Right kidney (tissue), 1 donor: ENCODE results near the gene CAMTA1.

Experiments used
- DNase-seq: peaks from one replicate; pipeline ENCODE4 v3.0.0-alpha.2; 2016

Gene CAMTA1

DNA sequence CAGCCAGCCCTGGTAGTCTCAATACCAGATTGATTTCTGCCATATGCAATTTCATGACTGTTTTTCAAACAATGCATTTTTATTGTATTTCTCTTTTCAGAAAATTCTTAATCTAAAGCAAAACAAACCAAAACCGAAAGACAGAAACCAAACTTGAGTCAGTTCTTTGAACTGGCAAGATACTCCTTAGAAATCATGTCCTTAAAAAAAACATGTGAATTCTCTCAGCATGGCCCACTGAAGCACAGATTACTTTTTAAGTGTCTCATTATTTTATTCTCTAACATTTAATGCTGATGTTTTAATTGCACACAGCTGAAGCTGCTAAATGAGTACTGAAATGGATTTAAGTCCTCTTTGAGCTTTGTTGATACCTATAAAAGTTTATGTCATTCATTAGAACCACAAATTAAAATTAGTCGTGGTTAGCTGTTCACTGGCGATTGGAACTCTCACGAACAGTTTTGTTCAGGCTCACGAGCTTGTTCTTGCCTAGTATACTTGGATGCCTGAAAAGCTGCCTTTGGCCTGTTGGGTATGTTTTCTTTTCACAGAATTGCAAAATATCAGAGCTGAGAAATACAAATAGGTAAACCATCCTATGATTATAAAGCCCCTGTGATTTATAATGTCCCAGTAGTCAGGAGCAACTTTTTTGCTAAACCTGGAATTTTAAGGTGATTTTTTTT is 87.5 kb downstream of the CAMTA1 start:
- DNase-seq = no peak

DNA sequence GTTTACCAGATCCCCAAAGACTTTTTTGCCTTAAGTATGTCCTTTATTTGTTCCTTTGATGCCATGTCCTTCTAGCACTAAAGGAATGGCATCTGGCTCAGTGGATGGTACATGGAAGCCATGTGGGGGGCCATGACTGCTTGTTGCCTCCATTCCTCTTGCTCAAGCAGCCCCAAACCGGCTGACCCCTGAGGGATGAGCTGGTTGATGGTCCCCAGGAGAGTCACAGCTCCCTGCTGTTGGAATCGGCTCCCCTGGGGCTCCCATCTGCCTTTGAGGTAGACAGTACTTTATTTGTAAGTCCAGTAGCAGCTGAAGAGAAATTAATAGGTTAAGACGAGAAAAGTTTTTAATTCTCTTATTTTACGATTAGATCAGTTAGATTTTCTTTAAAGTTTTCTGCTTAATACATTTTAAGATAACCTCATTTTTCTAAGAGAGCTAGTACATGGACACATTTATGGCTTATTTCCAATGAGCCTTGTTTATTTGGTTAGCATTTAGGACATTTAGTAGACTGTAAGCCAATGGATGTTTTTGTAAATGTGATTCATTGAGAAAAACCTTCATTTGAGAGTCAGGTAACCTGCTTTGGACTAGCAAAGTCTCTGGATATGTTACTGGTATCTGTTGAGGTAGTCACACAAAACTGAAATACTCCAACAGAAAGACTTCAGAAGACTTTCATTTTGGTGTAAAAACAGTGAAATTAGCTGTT is 88.2 kb downstream of the CAMTA1 start:
- DNase-seq = no peak

DNA sequence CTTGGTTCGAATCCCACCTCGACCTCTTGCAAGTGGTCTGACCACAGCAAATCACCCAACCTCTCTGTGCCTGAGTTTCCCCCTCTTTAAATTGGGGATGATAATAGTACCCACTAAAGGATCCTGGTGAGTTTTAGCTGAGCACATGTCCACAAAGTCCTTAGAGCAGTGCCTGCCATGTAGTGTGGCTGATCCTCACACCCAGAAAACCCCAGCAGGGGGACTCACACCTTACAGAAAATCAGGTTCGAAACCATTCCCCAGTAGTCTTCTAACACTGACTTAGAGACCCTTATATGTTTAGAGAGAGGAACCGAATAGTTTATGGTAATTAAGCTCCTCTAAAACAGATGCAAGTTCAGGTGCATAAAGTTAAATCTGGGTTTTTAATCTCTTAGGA is 89.0 kb downstream of the CAMTA1 start:
- no peak for DNase-seq

DNA sequence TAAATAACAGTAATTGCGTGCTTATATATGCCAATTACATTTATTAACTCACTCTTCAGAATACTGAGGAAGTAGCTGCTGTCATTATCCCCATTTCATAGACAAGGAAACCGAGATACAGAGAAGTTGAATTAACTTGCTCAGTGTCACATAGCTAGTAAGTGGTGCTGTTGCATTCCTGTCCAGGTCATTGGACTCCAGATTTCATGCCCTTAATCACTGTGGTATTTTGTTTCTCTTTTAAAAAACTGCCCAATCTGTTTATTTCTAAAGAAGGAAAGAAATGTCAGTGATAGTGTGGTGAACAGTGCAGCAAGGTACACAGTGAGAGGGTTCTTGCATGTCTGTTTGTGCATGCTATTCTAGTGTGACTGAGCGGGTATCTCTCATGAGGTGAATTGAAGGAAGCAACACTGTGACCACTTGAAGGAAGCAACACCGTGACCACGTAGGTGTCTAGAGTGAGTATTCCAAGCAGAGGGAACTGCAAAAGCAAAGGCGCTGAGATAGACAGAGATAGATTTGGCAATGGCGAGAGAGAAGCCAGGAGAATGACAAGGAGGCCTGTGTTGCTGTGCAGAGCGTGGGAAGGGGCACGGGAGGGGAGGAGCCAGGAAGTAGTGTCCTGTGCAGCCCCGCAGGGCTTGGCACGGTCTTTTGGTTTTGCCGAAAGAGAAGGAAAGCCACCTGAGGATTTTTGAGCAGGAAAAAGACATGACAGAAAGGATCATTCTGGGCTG is 95.9 kb downstream of the CAMTA1 start:
- no peak for DNase-seq

DNA sequence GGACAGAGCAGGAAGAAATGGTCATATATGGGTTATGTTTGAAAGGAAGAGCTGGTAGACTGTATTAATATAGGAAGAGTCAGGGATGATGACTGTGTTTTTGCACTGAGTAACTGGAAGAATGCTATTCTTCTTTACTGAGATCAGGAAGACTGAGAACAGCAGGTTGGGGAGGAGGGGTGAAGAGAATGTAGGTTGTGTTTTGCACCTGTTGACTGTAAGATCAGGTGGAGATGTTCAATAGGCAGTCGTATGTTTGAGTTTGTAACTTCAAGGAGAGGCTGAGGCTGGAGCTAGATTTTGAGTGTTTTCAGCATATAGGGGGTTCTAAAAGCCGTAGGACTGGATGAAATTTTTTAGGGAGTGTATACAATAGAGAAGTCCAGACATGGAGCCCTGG is 97.2 kb downstream of the CAMTA1 start:
- DNase-seq = no peak

DNA sequence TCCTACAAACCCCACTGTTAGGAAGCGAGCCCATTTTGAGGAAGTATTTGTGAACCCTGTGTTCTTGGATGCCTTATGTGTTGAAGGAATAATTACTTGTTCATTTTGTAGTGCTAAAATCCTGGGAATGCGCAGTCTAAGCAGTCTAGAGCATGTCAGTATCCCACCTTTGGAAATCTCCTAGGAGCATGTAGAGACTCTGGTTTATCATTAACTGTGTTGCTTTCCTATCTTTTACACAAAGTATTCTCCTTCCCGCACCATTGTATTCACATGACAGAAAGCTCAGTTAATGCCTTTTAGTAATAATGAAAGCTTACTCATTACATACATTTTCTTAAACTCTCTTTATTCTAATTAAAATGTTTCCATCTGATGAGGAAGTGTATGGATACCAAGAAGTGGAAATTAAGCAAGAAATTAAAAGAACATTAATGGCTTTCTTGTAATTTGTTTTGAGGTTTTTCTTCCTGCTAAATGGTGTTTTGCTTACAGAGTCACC is 99.4 kb downstream of the CAMTA1 start:
- DNase-seq = no peak

DNA sequence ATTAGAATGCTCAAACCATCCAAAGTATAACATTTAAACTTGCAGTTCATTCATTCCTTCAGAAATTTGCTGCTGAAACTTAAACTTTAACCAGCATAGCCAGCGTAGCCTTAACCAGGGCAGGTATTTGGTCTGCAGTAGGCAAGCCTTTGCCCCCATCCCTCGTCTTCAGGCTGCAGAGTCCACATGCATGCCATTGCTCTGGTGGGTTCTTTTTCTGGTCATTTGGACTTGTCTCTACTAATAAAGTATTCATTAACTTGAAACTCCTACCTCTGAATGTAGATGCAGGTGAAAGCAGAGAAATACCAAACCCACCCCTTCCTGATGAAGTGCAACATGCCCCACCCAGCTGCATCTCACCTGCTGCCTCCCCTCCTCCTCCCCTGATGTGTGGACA is 100.2 kb downstream of the CAMTA1 start:
- no peak for DNase-seq

DNA sequence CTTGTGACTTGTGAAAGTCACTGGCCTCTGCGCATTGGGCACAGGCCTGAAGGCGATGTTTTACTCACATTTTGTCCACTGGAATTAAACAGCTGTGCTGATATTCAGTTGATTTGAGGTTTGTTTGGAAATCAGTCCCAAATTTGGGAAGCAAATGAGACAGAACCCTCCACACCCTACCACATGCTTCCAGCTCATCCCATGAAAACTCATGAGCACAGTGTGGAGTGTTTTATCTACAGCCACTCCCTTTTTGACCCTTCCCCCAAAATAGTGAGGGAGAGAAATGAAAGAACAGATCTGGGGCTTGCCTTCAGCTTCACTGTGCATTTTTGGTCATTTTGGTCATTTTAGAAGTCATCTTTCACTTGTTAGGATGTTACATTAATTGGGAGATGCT is 101.3 kb downstream of the CAMTA1 start:
- no peak for DNase-seq

DNA sequence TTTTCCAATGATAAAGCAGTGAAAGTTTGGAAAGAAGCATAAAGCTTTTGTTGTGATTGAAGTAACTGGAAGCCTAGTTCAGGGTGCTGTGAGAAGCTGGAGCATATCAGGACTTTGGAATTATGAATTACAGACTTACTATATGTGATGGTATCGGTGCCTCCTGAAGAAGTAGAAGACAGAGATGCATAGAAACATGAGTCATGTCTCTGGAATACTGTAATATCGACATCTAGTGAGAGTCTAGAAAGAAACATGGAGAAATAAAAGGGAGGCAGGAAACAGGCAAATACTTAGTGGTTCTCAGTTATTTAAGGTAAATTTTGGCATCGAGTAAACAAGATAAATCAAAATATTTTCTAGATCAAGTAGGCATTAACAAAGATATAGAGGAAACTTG is 103.0 kb downstream of the CAMTA1 start:
- DNase-seq = no peak

DNA sequence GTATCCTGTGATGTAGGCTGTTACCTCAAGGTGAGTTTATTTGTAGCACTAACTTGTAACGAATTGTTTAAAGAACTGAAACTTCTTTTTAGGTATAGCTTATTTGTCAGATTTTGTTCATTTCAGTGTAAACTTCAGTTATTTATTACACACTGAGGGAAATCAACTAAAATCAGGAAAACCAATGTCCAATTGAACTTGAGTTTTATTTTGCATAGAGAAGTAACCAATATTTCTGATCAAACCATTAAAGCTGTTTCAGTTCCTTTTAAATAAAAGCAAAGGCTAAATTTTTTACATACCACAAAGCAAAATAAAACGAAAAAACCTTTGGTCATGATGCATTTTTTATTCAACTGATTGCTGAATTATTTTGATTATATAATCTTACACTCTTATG is 103.6 kb downstream of the CAMTA1 start:
- DNase-seq = no peak

DNA sequence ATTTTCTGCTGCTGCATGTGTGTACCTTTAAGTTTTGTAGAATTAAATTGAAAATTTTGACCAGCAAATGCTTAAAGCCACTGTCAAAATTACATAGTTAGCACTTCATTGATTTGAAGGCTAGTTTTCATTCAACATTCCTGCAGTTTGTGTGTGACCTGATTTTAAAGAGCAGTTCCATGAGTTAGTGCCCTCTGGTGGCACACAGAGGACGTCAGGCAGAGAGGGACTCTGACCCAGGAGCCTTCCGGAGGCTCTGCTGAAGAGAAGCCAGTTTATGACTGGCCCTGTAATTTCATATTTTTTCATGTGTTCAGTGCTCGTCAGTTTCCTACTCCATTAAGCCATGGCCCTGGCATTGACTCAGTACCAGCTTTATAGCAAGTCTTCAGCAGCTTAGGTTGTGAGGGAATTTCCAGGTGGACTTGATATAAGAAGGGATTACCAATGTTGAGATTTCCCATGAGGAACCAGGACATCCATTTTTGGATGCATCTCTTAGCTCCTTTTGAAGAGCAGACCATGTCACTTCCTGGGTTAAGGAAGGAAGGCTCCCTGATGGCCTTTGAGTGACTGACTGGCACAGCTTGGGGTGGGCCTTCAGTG is 104.7 kb downstream of the CAMTA1 start:
- no peak for DNase-seq

DNA sequence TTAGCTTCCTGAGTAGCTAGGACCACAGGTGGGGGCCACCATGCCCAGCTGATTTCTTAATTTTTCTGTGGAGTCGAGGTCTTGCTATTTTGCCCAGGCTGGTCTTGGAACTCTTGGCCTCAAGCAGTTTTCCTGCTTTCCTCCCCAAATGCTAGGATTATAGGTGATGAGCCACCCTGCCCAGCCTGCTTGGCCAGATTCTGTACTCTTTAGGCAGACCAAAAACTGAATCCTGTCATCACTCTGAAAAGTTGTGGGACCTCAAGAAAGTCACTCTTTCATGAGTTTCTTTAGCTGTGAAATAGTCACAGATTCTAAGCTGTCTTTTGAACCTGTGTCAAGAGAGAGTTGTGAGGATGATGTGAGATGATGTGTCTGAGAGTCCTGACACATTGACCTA is 105.4 kb downstream of the CAMTA1 start:
- DNase-seq = no peak

DNA sequence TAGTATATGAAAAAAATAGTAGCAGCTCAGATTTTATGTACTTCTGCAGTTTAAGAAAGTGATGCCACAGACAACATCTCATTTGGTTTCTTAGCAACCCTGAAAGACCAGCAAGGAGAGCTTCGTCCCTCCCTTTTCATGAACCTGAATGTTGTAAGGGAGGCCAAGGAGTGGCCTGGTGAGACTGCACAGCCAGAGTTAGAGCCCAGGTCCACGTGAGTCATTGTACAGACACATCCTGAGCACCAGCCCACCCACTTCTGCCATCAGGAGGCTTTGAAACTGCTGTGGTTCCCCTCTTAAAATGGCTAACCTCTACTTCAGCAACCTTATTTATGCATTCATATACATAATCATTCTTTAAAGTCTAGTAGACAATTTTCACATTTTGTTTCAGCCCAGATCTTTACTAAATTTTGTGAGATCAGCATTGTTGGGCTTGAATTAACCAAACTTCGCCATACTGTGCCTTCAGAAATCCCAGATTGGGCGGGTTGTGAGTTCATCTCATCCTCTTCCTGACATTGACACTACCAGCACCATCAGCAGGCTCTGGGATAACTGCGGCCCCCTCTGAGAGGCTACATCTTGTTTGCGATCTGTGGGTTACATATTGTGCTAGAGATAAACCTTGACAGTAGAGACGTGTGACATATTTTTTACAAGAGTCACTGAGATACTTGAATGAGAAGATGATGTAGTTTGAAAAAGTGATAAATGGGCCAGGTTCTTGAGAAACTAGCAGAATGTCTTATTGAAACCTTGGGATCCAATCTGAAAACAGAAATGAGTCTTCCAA is 106.7 kb downstream of the CAMTA1 start:
- no peak for DNase-seq

DNA sequence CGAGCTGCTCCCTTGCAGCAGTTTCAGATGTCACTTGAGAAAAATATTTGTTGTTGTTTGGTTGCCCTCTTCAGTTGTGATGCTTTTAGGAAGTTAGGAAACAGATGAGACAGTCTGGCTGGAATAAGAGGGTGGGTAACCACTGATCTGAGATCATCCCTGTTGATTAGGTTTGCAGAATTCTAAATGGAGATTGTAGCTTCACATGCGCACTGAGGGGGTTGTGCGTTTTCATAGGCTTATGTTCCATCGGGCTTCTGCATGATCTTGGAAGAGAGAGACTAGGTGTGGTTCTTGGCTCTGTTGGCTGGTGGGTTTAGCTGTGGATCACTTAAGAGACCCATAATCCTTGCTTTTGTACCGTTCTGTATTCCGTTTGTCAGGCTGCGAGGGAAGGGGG is 108.1 kb downstream of the CAMTA1 start:
- no peak for DNase-seq

DNA sequence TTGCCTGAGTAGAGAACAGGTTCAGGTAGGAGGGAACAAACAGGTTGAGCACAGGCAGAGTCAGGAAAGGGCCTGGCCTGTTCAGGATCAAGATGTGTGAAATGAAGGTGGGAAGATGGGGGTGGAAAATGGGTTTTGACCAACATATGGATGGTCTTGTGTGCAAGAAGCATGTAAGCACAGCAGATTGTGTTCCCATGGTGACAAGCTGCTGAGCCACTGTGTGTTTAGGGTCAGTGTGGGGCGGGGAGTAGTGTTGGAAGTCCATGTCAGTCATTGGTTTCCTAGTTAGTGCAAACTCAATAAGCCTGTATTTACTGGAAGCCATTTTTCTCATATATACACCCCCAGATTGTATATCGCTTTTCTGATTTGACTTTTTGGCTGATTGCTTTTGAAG is 111.9 kb downstream of the CAMTA1 start:
- no peak for DNase-seq

DNA sequence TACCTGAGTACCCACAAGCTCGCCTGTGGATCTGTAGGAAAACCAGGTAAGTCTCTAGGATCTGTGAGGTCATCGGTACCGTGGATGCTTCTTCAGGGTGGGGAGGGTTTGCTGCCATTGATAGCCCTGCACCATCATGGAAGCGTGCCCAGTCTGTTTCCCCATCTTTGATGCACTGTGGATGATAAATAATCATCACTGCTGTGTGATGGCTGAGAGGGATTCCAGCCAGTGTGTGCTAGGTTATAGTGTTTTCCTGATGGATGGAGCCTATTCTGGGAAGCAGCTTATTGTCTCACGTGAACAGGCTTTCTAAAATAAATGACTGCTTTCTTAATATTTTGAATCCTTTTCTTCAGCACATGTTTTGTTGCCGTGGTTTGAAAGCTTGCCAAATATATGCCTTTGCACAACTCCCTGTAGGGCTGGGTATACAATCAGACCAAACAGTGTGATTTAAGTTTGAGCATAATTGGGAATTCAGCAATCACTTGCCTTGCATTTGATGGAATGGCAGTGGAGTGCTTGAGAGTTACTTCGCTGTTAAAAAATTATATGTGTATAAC is 113.8 kb downstream of the CAMTA1 start:
- no peak for DNase-seq

DNA sequence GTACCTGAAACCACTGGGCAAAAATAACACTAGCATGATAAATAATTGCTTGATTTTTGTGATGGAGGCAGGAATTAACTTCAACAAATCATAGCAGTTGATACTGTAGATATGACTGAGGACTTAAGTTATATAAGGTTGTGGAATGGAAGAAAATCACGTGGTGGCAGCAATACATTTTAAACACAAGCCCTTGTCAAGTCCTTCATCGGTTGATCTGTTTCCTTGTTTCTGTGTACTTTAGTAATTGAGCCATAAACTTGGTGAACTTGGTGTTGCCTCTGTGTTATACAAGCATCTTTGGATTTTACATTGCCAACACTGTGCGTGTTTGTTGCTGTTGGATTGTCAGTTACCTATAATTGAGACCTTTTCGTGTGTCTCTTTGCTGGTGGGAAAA is 114.4 kb downstream of the CAMTA1 start:
- DNase-seq = no peak

DNA sequence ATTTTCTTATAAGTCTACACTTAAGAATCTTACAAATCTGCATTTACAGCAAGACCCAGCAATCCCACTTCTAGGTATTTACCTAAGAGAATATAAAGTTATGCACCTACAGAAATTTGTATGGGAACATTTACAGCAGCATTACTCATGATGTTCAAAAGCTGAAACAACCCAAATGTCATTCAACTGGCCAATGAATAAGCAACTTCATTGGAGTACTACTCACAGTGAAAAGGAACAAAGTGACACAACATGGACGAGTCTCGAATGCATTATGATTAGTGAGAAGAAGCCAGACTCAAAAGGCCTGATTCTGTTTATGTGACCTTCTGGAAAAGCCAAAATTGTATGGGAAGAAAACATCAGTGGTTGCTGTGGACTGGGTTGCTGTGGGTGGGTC is 116.9 kb downstream of the CAMTA1 start:
- DNase-seq = no peak

DNA sequence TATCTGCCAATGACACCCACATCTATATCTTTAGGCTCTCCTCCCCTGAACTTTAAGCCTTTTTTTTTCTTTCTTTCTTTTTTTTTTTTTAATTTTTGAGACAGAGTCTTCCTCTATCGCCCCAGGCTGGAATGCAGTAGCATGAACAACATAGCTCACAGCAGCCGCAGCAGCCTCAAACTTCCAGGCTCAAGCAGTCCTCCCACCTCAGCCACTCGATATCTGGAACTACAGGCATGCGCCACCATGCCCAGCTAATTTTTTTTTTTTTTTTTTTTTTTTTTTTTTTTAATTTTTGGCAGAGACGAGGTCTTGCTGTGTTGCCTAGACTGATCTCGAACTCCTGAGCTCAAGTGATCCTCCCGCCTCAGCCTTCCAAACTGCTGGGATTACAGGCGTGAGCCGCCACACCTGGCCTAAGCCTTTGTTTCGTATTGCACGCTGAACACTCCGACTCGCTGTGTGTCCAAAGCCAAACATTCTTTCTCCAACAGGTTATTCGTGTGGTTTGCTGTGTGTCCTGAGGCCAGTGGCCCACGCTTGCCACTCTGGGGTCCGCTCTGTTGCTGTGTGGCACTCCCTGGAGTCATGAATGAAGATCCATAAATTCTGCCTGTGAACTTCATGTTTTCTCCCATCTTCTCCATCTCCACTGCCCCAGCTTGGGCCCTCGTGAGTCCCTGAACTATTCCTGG is 119.4 kb downstream of the CAMTA1 start:
- DNase-seq = no peak

DNA sequence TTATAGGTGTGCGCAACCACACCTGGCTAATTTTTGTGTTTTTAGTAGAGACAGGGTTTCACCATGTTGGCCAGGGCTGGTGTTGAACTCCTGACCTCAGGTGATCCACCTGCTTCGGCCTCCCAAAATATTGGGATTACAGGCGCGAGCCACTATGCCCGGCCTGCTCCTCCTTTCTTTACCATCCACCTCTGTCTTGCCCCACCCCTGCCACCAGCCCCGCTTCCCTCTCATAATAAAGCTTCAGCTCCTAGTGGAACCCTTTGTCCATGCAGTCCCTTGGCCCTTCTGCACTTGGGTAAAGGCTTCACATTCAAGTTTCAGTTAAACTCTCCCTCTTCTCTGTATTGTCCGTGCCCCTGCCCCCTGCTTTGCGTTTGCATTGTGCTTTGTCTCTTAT is 120.1 kb downstream of the CAMTA1 start:
- no peak for DNase-seq

DNA sequence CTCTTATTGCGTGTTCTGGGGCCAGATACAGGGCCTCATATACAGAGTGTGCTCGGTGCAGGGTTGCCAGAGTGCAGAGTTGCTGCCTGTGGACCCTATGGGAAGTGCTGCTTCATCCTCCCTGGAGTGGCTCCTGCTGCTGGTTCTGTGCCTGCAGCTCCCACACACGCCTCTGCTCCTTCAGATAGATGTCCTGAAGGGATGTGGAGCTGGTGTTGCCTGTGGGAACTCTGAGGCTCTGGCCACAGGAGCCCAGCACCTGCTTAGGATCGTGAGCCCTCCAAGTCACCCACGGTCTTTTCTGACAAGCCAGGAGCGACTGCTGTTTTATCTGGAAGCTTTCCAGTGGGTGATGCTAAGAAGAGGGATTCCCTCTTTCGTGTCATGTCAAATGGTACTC is 120.5 kb downstream of the CAMTA1 start:
- no peak for DNase-seq
